PC-9 (cell line): ENCODE data around the gene ATF6.

Source experiments
- CTCF ChIP-seq: fragments of 200-600 bp; sonication (generic); conservative IDR thresholded peaks from 2 replicates; pipeline ENCODE4 v1.6.1; 2017; ENCODE audit warnings: mixed run types, antibody characterized with exemption, mild to moderate bottlenecking, moderate library complexity
- EZH2 ChIP-seq: fragments of 200-600 bp; sonication (generic); IDR thresholded peaks from 2 replicates; pipeline ENCODE4 v1.8.0; 2017; ENCODE audit warnings: antibody characterized with exemption, low read depth

- TF ChIP-seq CTCF (no peak), EZH2 (no peak)
These were observed 184.3 kb downstream of the ATF6 start for GRCh38 chr1:161950377-161950776.
